ENCODE data around the gene UGT2B15.
"Not testable (repeated sequence)": the region's sequence is repeated elsewhere in the genome, so short reads cannot be mapped to it uniquely, and the experiment has no call there.

UGT2B15 gene

DNA sequence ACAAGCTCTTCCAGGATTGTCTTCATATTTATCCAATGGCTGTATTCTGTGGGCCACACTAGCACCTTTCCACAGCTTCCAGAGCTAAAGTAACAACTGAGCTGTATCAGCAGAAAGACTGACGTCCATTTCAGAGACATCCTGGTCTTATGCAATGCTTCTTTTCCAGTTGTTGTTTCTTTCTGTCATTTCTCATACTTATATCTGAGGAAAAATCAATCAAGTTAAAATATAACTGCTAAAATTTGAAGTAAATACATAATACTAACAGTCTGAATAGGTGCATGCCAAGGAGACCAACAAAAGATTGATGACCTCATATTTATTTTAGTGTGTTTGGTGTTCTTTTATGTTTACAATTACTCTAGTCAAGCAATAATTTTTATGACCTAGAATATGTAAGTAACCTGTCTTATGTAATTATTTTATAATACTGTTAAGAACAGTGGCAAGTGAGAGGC lies at the start of gene UGT2B15:
Gene UGT2B15, minus strand, starts transcription at position 174 of the 461 bp plus-strand sequence. Its CDS starts 34 bp downstream, at position 140.
- DNase-seq: not testable (repeated sequence)

- no peak for DNase-seq
These were observed 48.6 kb upstream of the UGT2B15 start for GRCh38 chr4:68719075-68719473.

DNA sequence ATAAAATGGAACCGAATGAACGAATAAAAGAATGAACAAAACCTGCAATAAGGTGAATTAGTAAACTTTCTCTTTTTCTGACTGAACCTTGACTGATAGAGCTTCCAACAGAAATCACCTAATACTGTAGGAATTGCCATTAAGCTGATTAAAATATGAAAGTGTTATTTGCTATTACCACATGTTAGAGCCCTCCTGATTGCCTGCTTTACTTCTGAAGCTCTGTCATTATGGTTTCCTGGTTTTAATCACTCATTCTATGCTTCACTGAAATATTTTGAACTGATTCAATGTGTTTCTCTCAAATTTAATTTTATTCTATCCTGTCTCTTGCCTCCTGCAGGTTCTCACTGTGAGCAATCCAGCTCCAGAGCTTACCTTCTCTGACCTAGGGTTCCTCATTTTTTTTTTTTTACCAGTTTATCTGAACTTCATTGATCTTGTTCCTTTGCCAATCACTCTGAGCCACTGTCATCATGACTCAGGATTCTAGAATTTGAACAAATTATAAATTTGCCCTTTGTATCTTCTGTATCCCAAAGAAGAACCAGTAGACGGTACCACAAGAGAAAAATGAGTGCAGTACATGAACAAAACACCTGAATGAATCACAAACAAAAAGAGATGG lies 48.1 kb upstream of the UGT2B15 start:
- no peak for DNase-seq

DNA sequence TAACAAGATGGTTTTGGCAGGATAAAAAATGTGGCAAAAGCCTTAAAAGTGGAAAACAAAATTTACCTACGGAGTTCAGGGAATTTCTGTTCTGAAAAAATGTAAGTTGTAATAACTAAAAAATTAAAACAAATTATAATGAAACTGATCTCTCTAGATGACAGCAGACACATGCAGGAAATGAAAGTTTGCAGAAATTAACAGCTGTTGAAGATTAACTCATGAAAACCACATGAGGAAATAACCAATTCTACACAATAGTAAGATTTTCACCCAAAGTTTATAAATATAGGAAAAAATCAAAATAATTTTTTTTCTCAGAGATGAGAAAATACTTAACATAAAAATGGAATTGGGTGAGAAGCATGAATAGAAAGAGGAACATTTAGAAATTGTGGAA lies 47.5 kb upstream of the UGT2B15 start:
- DNase-seq: no peak

DNA sequence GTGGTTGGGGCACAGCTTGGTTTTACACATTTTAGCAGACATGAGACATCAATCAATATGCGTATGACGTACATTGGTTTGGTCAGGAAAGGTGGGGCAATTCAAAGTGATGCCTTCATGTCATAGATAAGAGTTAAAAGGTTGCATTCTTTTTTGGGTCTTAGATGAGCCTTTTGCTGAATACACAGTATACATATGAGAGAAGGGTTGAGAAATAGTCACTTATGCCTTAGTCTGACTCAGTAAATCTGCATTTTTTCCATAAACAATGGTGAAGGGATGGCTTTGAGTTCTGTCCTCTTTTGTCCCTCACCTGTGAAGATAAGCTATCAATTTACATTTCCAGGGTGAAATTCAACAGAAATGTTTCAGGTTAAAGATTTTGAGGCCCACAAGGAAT lies 43.9 kb upstream of the UGT2B15 start:
- no peak for DNase-seq

- DNase-seq: no peak
These were observed 41.8 kb upstream of the UGT2B15 start for GRCh38 chr4:68712207-68712606.

DNA sequence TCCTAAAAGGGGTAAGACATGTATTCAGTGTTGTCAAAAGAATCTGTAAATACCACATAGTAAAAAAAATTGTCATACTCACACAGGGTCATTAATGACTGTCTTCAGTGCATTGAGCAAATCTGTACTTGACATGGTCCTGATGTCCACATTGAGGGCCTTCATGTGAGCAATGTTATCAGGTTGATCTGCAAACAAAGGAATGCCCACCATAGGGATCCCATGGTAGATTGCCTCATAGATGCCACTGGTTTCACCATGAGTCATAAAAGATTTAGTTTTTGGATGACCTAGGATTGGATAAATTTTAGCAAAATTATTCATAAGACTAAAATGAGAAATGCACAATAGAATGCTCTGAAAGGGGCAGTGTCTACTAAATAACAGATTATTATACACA lies 38.1 kb upstream of the UGT2B15 start:
- no peak for DNase-seq

GRCh38 chr4:68703168-68703567 lies 32.7 kb upstream of the UGT2B15 start:
- DNase-seq: not testable (repeated sequence)

DNA sequence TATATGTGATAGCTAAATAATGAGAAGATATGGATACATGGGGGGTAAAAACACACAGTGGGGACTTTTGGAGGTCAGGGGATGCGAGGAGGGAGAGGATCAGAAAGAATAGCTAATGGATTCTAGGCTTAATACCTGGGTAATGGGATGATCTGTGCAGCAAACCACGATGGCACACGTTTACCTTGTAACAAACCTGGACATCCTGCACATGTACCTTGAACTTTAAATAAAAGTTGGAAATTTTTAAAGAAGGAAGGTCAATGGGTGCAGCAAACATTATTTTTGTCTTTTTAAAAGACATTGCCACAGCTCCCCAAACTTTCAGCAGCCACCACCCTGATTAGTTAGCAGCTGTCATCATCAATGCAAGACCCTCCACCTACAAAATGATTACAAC lies 29.7 kb upstream of the UGT2B15 start:
- DNase-seq: no peak

DNA sequence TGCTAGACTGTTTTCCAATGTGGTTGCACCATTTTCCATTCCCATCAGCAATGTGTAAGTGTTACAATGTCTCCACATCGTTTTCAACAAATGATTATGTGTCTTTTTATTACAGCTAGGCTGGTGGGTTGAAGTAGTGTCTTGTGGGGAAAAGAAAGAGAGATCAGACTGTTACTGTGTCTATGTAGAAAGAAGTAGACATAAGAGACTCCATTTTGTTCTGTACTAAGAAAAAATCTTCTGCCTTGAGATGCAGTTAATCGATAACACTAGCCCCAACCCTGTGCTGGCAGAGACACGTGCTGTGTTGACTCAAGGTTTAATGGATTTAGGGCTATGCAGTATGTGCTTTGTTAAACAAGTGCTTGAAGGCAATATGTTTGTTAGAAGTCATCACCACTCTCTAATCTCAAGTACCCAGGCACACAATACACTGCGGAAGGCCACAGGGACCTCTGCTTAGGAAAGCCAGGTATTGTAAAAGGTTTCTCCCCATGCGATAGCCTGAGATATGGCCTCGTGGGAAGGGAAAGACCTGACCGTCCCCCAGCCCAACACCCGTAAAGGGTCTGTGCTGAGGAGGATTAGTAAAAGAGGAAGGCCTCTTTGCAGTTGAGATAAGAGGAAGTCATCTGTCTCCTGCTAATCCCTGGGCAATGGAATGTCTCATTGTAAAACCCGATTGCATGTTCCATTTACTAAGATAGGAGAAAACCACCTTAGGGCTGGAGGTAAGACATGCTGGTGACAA lies 23.0 kb upstream of the UGT2B15 start:
- no peak for DNase-seq

DNA sequence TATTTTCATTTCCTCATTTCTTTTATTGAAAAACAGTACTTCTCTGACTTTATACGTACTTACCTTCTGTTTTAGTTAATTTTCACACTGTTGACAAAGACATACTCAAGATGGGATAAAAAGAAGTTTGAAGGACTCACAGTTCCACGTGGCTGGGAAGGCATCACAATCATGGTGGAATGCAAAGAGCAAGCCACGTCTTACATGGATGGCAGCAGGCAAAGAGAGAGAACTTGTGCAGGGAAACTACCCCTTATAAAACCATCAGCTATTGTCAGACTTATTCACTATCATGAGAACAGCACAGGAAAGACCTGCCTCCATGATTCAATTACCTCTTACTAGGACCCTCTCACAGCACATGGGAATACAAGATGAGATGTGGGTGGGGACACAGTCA lies 20.7 kb upstream of the UGT2B15 start:
- no peak for DNase-seq

DNA sequence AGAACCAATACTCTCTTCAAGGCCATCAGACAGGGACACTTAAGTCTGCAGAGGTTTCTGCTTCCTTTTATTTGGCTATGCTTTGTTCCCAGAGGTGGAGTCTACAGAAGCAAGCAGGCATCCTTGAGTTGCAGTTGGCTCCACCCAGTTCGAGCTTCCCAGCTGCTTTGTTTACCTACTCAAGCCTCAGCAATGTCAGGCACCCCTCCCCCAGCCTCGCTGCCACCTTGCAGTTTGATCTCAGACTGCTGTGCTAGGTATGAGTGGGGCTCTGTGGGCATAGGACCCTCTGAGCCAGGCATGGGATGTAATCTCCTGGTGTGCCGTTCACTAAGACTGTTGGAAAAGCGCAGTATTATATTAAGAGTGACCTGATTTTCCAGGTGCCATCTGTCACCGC lies 12.6 kb upstream of the UGT2B15 start:
- DNase-seq: no peak

GRCh38 chr4:68681298-68681697 lies 10.8 kb upstream of the UGT2B15 start:
- not testable (repeated sequence) for DNase-seq

GRCh38 chr4:68673143-68673542 lies 2.7 kb upstream of the UGT2B15 start:
- DNase-seq: no peak

- not testable (repeated sequence) for DNase-seq
These were observed 765 bp upstream of the UGT2B15 start for GRCh38 chr4:68671217-68671616.

DNA sequence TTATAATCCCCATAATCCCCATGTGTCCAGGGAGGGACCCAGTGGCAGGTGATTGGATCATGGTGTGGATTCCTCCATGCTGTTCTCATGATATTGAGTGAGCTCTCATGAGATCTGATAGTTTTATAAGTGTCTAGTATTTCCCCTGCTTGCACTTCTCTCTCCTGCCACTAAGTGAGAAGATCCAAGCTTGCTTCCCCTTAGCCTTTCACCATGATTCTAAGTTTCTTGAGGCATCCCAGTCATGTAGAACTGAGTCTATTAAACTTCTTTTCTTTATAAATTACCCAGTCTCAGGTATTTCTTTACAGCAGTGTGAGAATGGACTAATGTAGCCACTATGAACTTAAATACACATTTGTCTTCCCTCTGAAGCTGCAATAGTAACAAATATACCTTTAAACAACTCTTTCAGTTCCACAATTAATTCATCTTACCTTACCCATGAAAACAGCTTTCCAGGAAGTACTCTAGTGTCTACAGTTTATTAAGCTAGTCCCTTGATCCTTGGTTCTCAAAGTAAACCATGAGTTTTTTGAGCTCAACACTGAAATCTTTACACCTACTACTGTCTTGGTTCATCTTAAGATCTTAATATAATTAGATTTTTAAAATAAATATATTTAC lies 1.8 kb downstream of the UGT2B15 start:
- DNase-seq: not testable (repeated sequence)

DNA sequence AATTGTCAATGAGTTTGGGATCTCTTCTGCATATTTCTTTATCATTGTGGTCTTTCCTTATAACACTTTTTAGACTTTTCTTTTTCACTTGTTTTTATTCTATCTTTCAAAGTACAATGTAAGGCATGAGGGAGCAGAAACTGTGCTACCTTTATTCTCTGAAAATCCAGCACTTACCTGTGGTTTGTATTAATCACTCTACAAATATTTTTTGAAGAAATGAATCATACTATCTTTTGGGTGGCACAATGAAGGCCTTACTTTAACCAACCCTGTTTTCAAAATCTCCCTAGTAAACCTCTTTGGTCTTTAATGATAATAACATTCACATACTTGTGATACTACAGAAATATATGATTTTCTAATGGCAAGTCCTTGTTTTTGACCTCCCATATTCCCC lies 2.9 kb downstream of the UGT2B15 start:
- DNase-seq: not testable (repeated sequence)

- DNase-seq: not testable (repeated sequence)
These were observed 5.7 kb downstream of the UGT2B15 start for GRCh38 chr4:68664721-68665120.

DNA sequence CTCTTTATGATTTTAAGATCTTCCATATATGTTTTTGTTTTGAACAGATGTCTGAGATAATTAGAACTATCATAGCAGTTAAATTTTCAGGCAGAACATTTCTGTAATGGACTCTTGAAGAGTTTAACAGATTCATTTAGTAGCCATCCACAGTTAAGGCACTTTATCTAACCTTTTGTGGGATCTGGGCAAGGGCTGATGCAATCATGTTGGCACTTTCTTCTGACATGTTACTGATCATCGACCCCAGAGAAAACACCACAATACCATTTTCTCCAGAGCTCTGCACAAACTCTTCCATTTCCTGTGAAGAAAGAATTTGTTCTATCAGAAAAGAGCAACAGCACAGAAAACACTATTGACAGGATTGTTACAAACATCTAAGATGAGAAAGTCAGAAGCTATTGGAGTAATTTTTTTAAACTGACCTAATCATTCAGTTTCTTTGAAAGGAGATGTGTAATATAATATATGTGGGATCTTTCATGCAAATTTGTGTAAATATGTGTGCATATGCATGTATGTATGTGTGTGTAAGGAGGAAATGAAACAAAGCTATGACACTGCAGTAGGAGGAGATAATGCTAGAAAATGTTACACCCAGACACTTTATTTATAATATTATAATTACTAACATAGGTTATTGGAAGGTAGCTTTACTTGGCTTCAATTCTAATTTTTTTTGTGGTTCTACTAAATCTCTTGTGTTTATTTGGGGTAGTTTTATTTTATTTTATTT lies 7.4 kb downstream of the UGT2B15 start:
- not testable (repeated sequence) for DNase-seq

DNA sequence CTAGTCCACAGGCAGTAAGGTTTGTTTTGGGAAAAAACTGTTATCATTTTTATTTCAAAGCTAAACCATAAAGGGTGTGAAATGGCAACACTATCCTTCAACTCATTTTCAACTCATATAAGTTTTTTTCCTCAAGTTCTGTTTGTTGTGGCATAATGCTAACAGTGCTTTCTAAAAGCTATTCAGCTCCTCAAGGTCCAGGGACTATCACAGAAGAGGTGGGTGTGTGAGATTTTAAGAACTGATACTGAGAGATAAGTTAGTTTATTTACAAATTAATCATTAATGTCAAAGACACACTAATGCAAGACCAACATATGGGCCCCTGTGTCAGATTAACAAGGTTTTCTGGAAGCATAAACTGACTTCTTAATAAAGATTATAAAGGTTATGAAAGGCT lies 11.8 kb downstream of the UGT2B15 start:
- DNase-seq: no peak

- DNase-seq: not testable (repeated sequence)
These were observed 13.3 kb downstream of the UGT2B15 start for GRCh38 chr4:68657022-68657594.

GRCh38 chr4:68656445-68656973 lies 13.9 kb downstream of the UGT2B15 start:
- DNase-seq: not testable (repeated sequence)
